Esophagus muscularis mucosa (tissue), 4 donors: ENCODE data around the gene EHMT2. TPM values are rescaled to one million over a fixed set of nuclear protein-coding genes. Genes with fewer than 3 reads are reported as not detected.
A peak's percentile ranks its signal among the peaks of the same experiment; 100 is the strongest.

Source experiments
- DNase-seq: peaks from one replicate; pipeline ENCODE4 v3.0.0-alpha.2; 2017; ENCODE audit errors: extremely low spot score
- H3K27ac ChIP-seq, 4 donors: fragments of 200-600 bp; sonication (generic); replicated peaks in 1 of 4; 1 replicate in 3 of 4; 2 replicates in 1 of 4; pipeline ENCODE4 v1.5.1; 2016 to 2019; ENCODE audit warnings: mild to moderate bottlenecking in 1 of 4
- H3K27me3 ChIP-seq, 4 donors: fragments of 200-600 bp; sonication (generic); one replicate each; pipeline versions ENCODE4 v1.5.1 to v1.6.0; 2016 to 2019
- H3K36me3 ChIP-seq, 4 donors: fragments of 200-600 bp; sonication (generic); one replicate each; pipeline ENCODE4 v1.5.1; 2016 to 2019
- H3K4me1 ChIP-seq, 4 donors: fragments of 200-600 bp; sonication (generic); one replicate each; pipeline ENCODE4 v1.5.1; 2016 to 2019
- H3K4me3 ChIP-seq, 4 donors: fragments of 200-600 bp; sonication (generic); 1 replicate in 2 of 4; 2 replicates in 2 of 4; pipeline ENCODE4 v1.5.1; 2016 to 2019; ENCODE audit warnings: mild to moderate bottlenecking in 4 of 4, moderate library complexity in 1 of 4
- H3K9me3 ChIP-seq, 4 donors: fragments of 200-600 bp; sonication (generic); 1 replicate in 3 of 4; 2 replicates in 1 of 4; pipeline ENCODE4 v1.5.1; 2016 to 2019
- EP300 ChIP-seq: sonication (generic); formaldehyde crosslinking; IDR thresholded peaks from one replicate; pipeline ENCODE4 v1.6.1; 2017; ENCODE audit warnings: antibody characterized with exemption
- POLR2A ChIP-seq: fragments of 450-650 bp; IDR thresholded peaks from one replicate; pipeline ENCODE4 v1.6.1; 2017; ENCODE audit warnings: antibody characterized with exemption, moderate library complexity, mild to moderate bottlenecking, low read depth
- POLR2AphosphoS5 ChIP-seq, 2 donors: sonication (generic); formaldehyde crosslinking; IDR thresholded peaks; one replicate each; pipeline ENCODE4 v1.6.1; 2017; ENCODE audit warnings: antibody characterized with exemption in 2 of 2
- WGBS: methylation state at CpG from one replicate; pipeline ENCODE4 v1.1.5; 2018; 5-methylcytosine and 5-hydroxymethylcytosine counted together
- intact Hi-C: fragments of 100-400 bp; cut with DNase I; formaldehyde crosslinking; loops from one replicate; pipeline ENCODE4 v1.15.1; 2023
- total RNA-seq, 4 donors: library from RNA; depleted of rRNA; stranded (reverse); fragments of >200 nt; gene quantifications; one replicate each; pipeline versions ENCODE4 v1.1.0 to v1.2.1, GENCODE V29; 2016
- TF ChIP-seq, protein P1 (sequence below), 3 experiments: fragments of 200-600 bp in 2 of 3; fragments of 450-650 bp in 1 of 3; sonication (generic) in 2 of 3; IDR thresholded peaks; one replicate each; pipeline ENCODE4 v1.5.1; 2017 to 2019; ENCODE audit warnings: antibody characterized with exemption in 3 of 3, mild to moderate bottlenecking in 2 of 3, moderate library complexity in 1 of 3

The EHMT2 gene
- total RNA-seq, 4 donors from 2014 or later: 25.7 to 48.4 (median 38.1) TPM

DNA sequence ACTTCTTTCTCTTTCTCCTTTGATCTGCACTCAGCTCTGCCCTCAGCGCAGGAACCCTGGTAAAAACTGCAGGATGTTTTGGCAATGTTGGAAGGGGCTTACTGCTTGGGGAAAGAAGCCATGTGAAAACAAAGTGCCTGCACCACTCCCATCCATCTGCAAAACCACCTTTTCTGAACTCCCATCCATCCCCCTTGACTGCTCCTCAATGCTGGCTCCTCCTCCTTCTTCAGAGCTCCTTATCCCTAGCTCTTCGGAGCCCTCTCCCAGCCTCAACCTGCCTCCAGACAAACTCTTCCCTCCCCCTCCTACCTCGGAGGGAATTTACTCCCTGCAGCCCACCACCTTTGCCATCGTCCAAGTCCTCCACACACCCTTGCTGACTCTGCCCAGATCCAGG is 8.6 kb upstream of the EHMT2 start:
- no peaks in the 10 kb centered on the region for H3K9me3 ChIP-seq
- H3K36me3 ChIP-seq: no peaks in the 10 kb centered on the region
- no peaks in the 10 kb centered on the region for H3K27me3 ChIP-seq
- no peak for DNase-seq
- TF ChIP-seq POLR2A (no peak), POLR2AphosphoS5 (IDR thresholded peaks at IDR 0.05) (no peak), EP300 (no peak)
- TF ChIP-seq, protein P1, sequence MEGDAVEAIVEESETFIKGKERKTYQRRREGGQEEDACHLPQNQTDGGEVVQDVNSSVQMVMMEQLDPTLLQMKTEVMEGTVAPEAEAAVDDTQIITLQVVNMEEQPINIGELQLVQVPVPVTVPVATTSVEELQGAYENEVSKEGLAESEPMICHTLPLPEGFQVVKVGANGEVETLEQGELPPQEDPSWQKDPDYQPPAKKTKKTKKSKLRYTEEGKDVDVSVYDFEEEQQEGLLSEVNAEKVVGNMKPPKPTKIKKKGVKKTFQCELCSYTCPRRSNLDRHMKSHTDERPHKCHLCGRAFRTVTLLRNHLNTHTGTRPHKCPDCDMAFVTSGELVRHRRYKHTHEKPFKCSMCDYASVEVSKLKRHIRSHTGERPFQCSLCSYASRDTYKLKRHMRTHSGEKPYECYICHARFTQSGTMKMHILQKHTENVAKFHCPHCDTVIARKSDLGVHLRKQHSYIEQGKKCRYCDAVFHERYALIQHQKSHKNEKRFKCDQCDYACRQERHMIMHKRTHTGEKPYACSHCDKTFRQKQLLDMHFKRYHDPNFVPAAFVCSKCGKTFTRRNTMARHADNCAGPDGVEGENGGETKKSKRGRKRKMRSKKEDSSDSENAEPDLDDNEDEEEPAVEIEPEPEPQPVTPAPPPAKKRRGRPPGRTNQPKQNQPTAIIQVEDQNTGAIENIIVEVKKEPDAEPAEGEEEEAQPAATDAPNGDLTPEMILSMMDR (IDR thresholded peaks at IDR 0.05): no peak
- WGBS: 39% methylated on average over 4 of the region's 4 CpGs
- intact Hi-C loops: no loop called here
- peaks cover 11 to 23% (median 21%) of the 10 kb centered on the region in 4 donors for H3K4me1 ChIP-seq
- H3K4me3 ChIP-seq: no peak overlapping the region
- no peak overlapping the region for H3K27ac ChIP-seq

DNA sequence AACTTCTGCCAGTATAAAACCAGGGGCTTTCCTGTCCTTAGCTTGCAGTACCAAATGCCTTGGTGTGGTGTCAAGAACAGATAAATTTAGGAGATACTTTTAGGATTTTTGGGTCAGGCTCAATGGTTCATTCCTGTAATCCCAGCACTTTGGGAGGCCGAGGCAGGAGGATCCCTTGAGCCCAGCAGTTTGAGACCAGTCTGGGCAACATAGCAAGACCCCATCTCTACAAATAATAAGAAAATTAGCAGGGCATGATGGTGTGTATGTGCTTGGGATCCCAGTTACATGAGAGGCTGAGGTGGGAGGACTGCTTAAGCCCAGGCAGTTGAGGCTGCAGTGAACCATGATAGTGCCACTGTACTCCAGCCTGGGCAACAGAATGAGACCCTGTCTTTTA is 7.5 kb upstream of the EHMT2 start:
- TF ChIP-seq EP300 (no peak), POLR2A (no peak), POLR2AphosphoS5 (IDR thresholded peaks at IDR 0.05) (no peak)
- TF ChIP-seq, protein P1 (IDR thresholded peaks at IDR 0.05): no peak
- Histone ChIP-seq H3K4me3 (no peak overlapping the region), H3K27me3 (no peaks in the 10 kb centered on the region), H3K27ac (no peak overlapping the region), H3K4me1 (peaks cover 15 to 34% (median 29%) of the 10 kb centered on the region in 4 donors), H3K36me3 (no peaks in the 10 kb centered on the region), H3K9me3 (no peaks in the 10 kb centered on the region)
- no peak for DNase-seq
- 100% methylated on average over 1 of the region's 1 CpG for WGBS
- intact Hi-C loops: no loop called here

DNA sequence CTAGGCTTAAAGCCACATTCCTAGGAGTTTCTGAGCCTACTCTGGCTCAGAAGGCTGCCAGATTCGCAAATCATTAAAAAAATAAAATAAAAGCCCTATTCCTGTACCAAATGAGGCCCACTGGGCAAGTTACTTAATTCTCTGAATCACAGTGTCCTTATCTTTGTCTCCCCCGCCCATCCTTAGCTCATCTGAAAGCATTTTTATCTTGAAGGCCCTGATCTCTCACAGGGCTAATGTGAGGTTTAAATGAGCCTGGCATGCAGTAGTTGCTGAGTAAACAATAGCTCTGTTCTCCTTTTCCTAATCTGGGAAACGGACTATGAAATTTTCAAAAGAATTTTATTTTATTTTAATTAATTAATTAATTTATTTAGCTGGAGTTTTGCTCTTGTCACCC is 6.5 kb upstream of the EHMT2 start:
- intact Hi-C loops: no loop called here
- DNase-seq: no peak
- TF ChIP-seq POLR2A (no peak), EP300 (no peak), POLR2AphosphoS5 (IDR thresholded peaks at IDR 0.05) (no peak)
- TF ChIP-seq, protein P1 (IDR thresholded peaks at IDR 0.05): no peak
- Histone ChIP-seq H3K36me3 (no peaks in the 10 kb centered on the region), H3K4me1 (peaks cover 20 to 45% (median 37%) of the 10 kb centered on the region in 4 donors), H3K9me3 (no peaks in the 10 kb centered on the region), H3K4me3 (no peak overlapping the region), H3K27ac (peak overlapping the region; percentile 80 to 89 (median 84)), H3K27me3 (no peaks in the 10 kb centered on the region)
- 82% methylated on average over 3 of the region's 3 CpGs for WGBS

DNA sequence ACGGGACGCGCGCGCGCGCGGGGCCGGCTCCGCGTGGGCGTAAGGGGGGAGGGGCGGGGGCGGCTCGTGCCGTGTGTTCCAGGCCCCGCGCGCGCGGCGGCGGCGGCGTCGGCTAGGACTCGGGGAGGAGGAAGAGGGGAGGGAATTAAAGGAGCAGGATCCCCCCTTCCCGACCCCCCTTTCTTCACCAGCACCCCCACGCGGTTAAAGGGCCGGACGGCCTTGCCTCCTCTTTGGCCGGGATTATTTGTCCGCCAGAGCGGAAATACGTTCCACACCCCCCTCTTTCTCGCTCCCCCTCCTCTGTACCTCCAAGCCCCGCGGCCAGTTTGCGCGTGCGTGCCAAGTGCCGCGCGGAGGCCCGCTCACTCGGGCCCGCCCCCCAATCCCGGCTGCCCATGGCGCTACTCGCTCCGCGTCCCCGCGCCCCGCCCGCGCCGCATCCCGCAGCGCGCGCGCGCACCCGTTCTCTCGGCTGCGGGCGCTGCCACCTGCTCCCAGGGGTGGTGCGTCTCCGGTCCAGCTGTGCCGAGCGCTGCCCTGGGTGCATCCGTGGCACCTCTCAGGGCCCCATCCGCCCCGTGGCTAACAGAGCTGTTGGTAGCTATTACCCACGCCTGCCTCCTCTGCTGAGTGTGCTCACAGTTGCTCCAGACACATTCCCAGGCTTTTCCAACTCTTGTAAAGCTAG is 4.6 kb upstream of the EHMT2 start, which contains the start of gene ZBTB12:
Gene ZBTB12 (minus strand): TSS at position 134 of the 691 bp plus-strand sequence. CDS start 781 bp downstream, outside the sequence.
- Histone ChIP-seq H3K27ac (peak within 1 kb of the TSS; percentile 80 to 89 (median 84)), H3K27me3 (no peaks in the 10 kb centered on the region), H3K4me1 (peaks cover 27 to 54% (median 45%) of the 10 kb centered on the region in 4 donors), H3K9me3 (no peaks in the 10 kb centered on the region), H3K36me3 (no peaks in the 10 kb centered on the region), H3K4me3 (peak within 1 kb of the TSS; percentile 58 to 86 (median 75))
- intact Hi-C loops: no loop called here
- TF ChIP-seq, protein P1 (IDR thresholded peaks at IDR 0.05): no peak
- TF ChIP-seq POLR2AphosphoS5 (IDR thresholded peaks at IDR 0.05): peak; percentile 68 to 84
- no peak for TF ChIP-seq POLR2A
- TF ChIP-seq EP300: no peak
- peak; percentile 96 for DNase-seq
- WGBS: 2% methylated on average over 4 of the region's 77 CpGs
